GM18511 (cell line): ENCODE results near the gene MEDAG.

Experiments
- ATAC-seq: cut with Tn5 transposase; IDR thresholded peaks from one replicate; pipeline ENCODE4 v1.9.1; 2021; ENCODE audit warnings: mild to moderate bottlenecking, moderate library complexity; ENCODE audit not compliant: unreplicated experiment

Gene MEDAG

GRCh38 chr13:30905932-30906383 is at the start of gene MEDAG:
TSS of gene MEDAG (plus strand) at chr13:30906271. CDS start at chr13:30906516, 245 bp downstream.
- no peak for ATAC-seq

GRCh38 chr13:30857018-30857417 is 49.1 kb upstream of the MEDAG start:
- no peak for ATAC-seq

- ATAC-seq, result no peak
Observed at GRCh38 chr13:30857636-30858035, 48.4 kb upstream of the MEDAG start.

- ATAC-seq, result no peak
Observed at GRCh38 chr13:30859326-30859725, 46.7 kb upstream of the MEDAG start.

- ATAC-seq, result no peak
Observed at GRCh38 chr13:30861163-30861562, 44.9 kb upstream of the MEDAG start.

- ATAC-seq, result no peak
Observed at GRCh38 chr13:30861836-30862467, 44.1 kb upstream of the MEDAG start.

DNA sequence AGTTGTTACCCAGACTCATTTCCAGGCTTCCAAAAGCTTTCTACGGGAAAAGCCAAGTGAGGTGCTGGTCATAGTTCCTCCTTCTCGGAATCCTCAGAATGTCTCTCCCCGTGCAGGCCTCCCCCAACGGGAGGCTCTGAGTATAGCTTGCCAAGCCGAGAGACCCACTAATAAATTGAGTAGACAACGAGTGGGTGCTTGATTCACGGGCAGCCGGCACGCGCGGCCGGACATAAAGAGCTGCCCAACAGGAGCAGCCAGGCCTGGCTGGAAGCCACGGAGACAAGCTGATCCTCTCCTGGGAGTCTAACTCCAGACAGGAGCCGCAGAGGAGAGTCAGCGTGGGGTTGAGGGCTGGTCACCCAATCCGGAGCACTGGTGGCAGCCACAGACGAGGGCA is 43.4 kb upstream of the MEDAG start:
- no peak for ATAC-seq

DNA sequence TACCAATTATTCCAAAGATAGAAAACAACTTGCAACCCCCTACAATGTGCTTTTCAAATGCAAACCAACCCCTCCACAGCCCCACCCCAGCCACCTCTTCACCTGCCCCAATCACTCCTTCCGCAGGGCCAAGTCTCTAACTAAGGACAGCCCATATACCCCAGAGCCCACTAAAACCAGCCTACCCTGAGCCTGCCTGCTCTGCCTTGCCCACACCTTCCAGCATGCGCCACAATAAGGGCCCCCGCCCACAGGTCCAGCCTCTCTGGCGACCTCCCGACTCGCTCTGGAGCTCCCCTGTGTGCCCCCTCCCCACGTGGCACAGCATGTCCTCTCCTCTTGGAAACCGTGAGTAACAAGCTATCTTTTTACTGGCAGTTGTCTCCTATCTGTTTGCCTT is 42.8 kb upstream of the MEDAG start:
- no peak for ATAC-seq

DNA sequence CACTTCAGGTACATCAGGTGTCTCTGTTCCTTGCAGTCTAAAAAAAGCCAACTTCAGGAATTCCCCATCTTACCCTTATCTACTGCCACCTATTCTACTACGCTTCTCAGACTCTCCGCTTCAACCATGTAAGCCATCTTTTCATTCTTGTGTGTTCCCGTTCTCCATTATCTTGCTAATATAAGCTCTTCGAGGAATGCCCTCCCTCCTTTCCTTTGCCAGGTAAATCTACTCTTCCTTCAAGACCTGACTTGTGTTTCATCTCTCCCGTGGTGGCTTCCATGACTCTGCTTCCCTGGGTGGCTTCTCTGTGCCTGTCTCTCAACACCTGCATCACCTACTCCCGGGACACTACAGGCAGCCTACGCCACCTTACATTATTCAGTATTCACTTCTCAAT is 42.3 kb upstream of the MEDAG start:
- no peak for ATAC-seq

GRCh38 chr13:30864433-30865122 is 41.5 kb upstream of the MEDAG start:
- ATAC-seq, result no peak

DNA sequence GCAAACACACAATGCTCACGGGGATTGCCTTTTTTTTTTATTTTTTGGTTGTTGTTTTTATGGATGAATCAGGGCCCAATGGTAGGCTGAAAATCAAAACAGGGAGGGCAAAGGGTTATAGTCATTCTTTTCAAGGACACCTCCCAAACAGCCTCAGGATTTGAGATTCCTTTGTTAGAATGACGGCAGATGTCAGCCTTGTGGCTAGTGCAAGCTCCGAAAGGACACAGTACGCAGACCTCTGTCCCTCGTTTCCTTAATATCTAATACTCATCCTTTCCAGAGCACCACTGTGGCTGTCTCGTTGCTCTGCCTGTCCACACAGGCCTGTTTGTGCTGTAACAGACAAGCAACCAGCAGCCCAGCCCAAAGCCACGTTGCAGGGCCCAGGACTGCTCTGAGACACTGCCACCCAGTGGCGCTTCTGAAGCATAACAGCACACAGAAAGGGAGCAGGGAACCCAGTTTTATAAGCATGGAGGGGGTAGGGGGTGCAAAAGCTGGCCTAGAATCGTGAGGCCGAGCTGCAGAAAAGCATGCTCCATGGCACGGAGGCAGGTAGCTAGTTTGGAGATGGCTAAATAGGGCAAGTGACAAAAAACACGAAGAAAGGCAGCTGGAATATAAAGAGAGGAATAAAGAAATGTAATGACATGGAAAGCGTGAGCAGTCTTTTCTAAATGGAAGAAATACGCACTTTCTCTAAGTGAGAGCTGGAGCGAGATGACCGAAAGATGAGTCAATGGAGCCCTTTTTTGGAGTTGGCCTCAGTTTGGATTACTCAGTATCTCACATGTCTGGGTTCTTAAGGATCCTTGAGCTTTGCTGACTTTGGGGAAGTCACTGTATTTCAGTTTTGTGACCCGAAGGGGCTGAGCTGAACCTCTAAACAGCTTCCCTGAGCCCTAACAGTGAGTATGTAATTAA is 40.7 kb upstream of the MEDAG start:
- peak; percentile 91 for ATAC-seq

DNA sequence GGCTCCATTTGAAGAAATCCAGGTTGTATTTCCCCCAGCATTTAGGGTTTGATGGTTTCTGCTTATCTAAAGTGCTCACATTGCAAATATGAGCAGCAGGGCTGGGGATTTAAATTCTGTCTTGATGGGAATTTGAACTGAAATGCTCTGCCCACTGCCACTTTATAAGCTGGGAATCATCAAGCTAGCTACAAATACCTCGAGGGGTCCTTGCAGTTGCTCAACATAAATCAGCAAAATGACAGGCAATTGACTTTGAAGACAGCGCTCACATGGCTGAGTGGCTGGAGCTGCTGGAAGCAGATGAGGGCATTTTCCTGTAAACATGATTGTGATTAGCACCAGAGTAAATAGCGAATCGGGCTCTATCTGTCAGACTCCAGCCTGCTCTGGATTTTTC is 39.4 kb upstream of the MEDAG start:
- ATAC-seq, result no peak

DNA sequence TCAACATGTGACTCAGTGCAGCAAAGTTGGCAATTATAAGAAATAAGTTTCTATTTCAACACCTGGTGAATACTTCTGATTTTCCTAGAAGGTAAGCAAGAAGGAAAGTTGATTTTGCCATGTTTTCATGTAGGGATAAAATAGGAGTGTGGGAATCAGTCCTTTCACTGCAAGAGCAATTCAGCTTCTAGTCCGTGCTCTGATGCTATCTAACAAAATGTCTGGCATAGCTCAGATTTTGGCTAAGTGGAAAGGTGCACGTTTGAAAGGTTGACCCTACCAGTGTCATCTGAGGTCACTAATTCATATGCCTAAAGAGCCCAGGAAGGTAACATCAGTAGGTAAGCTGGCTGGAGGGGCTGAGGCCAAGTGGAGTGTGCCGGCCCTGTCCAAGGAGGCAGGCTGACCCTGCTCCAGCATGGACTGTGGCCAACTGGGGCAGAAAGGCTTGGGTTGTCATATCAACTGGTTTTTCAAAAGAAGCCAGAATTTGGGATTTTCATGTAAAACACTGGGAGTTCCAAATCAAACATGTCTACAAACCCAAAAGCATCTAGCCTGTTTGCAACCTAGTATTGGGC is 38.9 kb upstream of the MEDAG start:
- no peak for ATAC-seq

DNA sequence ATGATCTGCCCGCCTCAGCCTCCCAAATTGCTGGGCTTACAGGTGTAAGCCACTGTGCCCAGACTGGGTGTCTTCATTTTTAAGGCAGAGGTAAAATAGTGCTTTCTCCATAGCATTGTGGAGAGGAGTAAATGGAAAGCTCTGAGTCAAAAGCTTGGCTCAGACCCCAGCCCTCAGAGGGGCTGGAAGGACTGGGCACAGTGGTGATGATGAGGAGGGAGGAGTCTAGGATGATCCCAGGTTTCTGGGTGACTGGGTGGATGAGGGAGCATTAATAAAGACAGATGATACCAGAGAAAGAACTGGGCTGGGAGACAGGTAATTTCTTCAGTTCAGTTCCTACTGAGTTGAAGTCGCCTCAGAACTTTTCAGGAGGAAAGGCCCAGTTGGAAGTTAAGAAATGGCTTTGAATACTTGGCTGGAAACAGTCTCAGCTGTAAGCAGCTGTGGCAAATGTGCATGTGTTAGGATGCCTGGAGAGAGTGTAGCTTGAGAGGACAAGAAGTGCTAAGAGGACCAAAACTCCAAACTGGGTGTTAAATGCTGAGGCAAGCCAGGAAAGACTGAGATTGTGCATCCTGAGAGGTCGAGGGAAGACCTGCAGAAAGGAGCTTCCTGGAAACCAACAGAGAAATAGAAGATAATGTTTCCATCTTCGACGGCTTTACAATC is 37.1 kb upstream of the MEDAG start:
- ATAC-seq, result no peak

DNA sequence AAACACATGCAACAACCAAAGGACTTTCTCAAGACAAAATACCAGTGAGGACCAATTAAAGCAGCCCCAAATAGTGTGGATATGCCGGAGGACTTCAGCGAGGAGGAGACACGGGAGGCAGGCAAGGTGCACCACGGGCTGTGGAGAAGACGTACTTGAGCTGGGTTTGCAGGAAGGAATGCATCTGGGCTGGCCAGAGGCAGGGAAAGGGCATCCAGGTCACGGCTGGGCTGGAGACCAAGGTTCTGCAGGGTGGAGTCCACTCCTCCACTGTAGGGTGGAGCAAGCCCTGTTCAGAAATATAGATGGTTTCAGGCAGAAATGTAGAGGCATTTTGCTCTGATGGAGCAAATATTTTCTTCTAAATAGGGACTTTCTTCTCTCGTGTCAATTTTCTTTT is 36.6 kb upstream of the MEDAG start:
- ATAC-seq, result no peak

- peak; percentile 68 for ATAC-seq
Observed at GRCh38 chr13:30870049-30870884, 35.8 kb upstream of the MEDAG start.

GRCh38 chr13:30870916-30871587 is 35.0 kb upstream of the MEDAG start:
- no peak for ATAC-seq

GRCh38 chr13:30871588-30872275 is 34.3 kb upstream of the MEDAG start:
- ATAC-seq, result no peak

GRCh38 chr13:30872276-30872594 is 33.8 kb upstream of the MEDAG start:
- no peak for ATAC-seq
